GM18505 (cell line): Measurements from ENCODE around the gene ALOX5AP.

ENCODE experiments used
- ATAC-seq: cut with Tn5 transposase; IDR thresholded peaks from one replicate; pipeline ENCODE4 v1.9.1; 2021; ENCODE audit not compliant: unreplicated experiment
- POLR2A ChIP-seq: IDR thresholded peaks from 4 replicates; pipeline ENCODE4 v1.6.1; 2011; ENCODE audit warnings: borderline replicate concordance; ENCODE audit not compliant: insufficient read depth, insufficient read length; ENCODE audit errors: extremely low read depth

ALOX5AP gene

GRCh38 chr13:30704596-30704995 is 30.7 kb upstream of the ALOX5AP start:
- TF ChIP-seq POLR2A, result no peak

GRCh38 chr13:30705680-30706079 is 29.7 kb upstream of the ALOX5AP start:
- TF ChIP-seq POLR2A, result no peak
- no peak for ATAC-seq

More at GRCh38 chr13:30704596-30704995, 30.7 kb upstream of the ALOX5AP start:
- ATAC-seq, result no peak

GRCh38 chr13:30708541-30708940 is 26.8 kb upstream of the ALOX5AP start:
- ATAC-seq, result no peak
- TF ChIP-seq POLR2A, result no peak

- ATAC-seq, result no peak
- TF ChIP-seq POLR2A, result no peak
Measured at GRCh38 chr13:30710442-30710841, 24.9 kb upstream of the ALOX5AP start.

GRCh38 chr13:30711375-30711774 is 24.0 kb upstream of the ALOX5AP start:
- no peak for TF ChIP-seq POLR2A
- no peak for ATAC-seq

GRCh38 chr13:30711837-30712236 is 23.5 kb upstream of the ALOX5AP start:
- no peak for ATAC-seq
- TF ChIP-seq POLR2A, result no peak

- ATAC-seq, result no peak
- TF ChIP-seq POLR2A, result no peak
Measured at GRCh38 chr13:30712536-30713532, 22.5 kb upstream of the ALOX5AP start.

GRCh38 chr13:30714629-30715371 is 20.5 kb upstream of the ALOX5AP start:
- TF ChIP-seq POLR2A, result no peak
- ATAC-seq, result no peak

- no peak for TF ChIP-seq POLR2A
- no peak for ATAC-seq
Measured at GRCh38 chr13:30715372-30715756, 20.0 kb upstream of the ALOX5AP start.

GRCh38 chr13:30715837-30716236 is 19.5 kb upstream of the ALOX5AP start:
- no peak for ATAC-seq

GRCh38 chr13:30718661-30719524 is 16.4 kb upstream of the ALOX5AP start:
- no peak for ATAC-seq
- no peak for TF ChIP-seq POLR2A

More at GRCh38 chr13:30715837-30716236, 19.5 kb upstream of the ALOX5AP start:
- no peak for TF ChIP-seq POLR2A

- ATAC-seq, result no peak
Measured at GRCh38 chr13:30719525-30719914, 15.8 kb upstream of the ALOX5AP start.

GRCh38 chr13:30720172-30720869 is 15.0 kb upstream of the ALOX5AP start:
- TF ChIP-seq POLR2A, result no peak

More at GRCh38 chr13:30719525-30719914, 15.8 kb upstream of the ALOX5AP start:
- TF ChIP-seq POLR2A, result no peak

GRCh38 chr13:30721936-30722335 is 13.4 kb upstream of the ALOX5AP start:
- ATAC-seq, result no peak
- TF ChIP-seq POLR2A, result no peak

More at GRCh38 chr13:30720172-30720869, 15.0 kb upstream of the ALOX5AP start:
- ATAC-seq, result peak; percentile 80
